ENCODE results near the gene PRDM13. TPM values are rescaled to one million over a fixed set of nuclear protein-coding genes. Genes with fewer than 3 reads are reported as not detected.

PRDM13 gene
- total RNA-seq, 4 donors from 2014 or later = not detected

- intact Hi-C loops (cut with DNase I) = no loop called here
- WGBS, 2 donors = 0 to 1% methylated on average over 52 to 60 of the region's 64 CpGs
- Histone ChIP-seq H3K4me1 (peaks cover 9 to 14% of the 10 kb centered on the region in 2 donors), H3K36me3 (no peaks in the 10 kb centered on the region), H3K9me3 (no peaks in the 10 kb centered on the region), H3K4me3 (replicated peaks in 1 of 3) (peak within 1 kb of the TSS; percentile 73 to 92 (median 90)), H3K27me3 (no peaks in the 10 kb centered on the region), H3K27ac (peak within 1 kb of the TSS; percentile 76 to 86 (median 86))
- DNase-seq = peak; percentile 95 to 96
- TF ChIP-seq CTCF (IDR thresholded peaks at IDR 0.05) (no peak), POLR2A (IDR thresholded peaks at IDR 0.05) (peak in 1 of 2 donors; percentile 80)
These were observed 38.3 kb upstream of the PRDM13 start, which contains the start of gene CCNC for GRCh38 chr6:99568103-99568933. TSS of gene CCNC (minus strand) at chr6:99568660. CDS start at chr6:99568527, 133 bp downstream.

DNA sequence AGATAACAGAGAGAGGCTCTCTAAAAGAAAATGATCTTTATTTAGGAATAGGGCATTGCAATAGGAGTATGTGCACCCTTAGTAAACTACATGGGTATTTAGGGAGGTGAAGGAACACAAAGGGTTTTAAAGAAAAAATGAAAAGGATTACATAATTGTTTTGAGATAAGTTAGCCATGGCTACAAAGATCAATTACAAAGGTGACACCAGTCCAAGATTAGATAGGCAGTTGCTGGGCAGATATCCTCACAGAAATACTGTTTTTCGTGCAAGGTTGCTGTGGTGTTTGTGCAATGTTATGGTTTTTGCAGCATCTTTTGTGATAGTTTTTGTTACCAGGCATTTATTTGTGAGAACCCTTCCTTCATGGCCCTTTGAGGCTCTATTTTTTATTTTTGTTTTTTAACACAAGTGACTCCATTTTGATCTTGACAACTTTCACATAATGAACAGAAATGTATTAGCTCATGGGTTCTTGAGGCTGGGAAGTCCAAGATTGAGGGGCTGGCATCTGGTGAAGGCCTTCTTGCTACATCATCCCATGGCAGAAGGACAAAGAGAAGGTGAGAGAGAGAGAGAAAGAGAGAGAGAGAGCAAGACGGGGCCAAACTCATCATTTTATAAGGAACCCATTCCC lies 32.5 kb upstream of the PRDM13 start:
- intact Hi-C loops (cut with DNase I) = no loop called here
- no peaks in the 10 kb centered on the region for H3K9me3 ChIP-seq
- H3K27ac ChIP-seq = no peak overlapping the region
- no peaks in the 10 kb centered on the region for H3K4me1 ChIP-seq
- DNase-seq = no peak
- no peaks in the 10 kb centered on the region for H3K36me3 ChIP-seq
- whole genome bisulfite sequencing, 2 donors = 93 to 95% methylated on average over 2 of the region's 2 CpGs
- no peak overlapping the region for H3K4me3 ChIP-seq (replicated peaks in 1 of 3)
- H3K27me3 ChIP-seq = no peaks in the 10 kb centered on the region
- no peak for TF ChIP-seq CTCF (IDR thresholded peaks at IDR 0.05)

GRCh38 chr6:99575544-99576227 lies 30.9 kb upstream of the PRDM13 start:
- intact Hi-C loops (cut with DNase I) = no loop called here
- WGBS, 2 donors = 85 to 86% methylated on average over 1 to 2 of the region's 2 CpGs
- Histone ChIP-seq H3K27ac (no peak overlapping the region), H3K36me3 (no peaks in the 10 kb centered on the region), H3K4me1 (no peaks in the 10 kb centered on the region), H3K9me3 (no peaks in the 10 kb centered on the region), H3K4me3 (replicated peaks in 1 of 3) (no peak overlapping the region), H3K27me3 (no peaks in the 10 kb centered on the region)
- DNase-seq = no peak
- TF ChIP-seq CTCF (IDR thresholded peaks at IDR 0.05) = no peak
- no peak for TF ChIP-seq POLR2A (IDR thresholded peaks at IDR 0.05)

GRCh38 chr6:99579781-99580180 lies 26.9 kb upstream of the PRDM13 start:
- Histone ChIP-seq H3K4me1 (no peaks in the 10 kb centered on the region), H3K4me3 (replicated peaks in 1 of 3) (no peak overlapping the region), H3K27me3 (no peaks in the 10 kb centered on the region), H3K36me3 (no peaks in the 10 kb centered on the region), H3K9me3 (no peaks in the 10 kb centered on the region), H3K27ac (no peak overlapping the region)
- intact Hi-C loops (cut with DNase I) = no loop called here
- TF ChIP-seq CTCF (IDR thresholded peaks at IDR 0.05) = no peak
- no peak for TF ChIP-seq POLR2A (IDR thresholded peaks at IDR 0.05)
- WGBS, 2 donors = 59 to 64% methylated on average over 4 of the region's 4 CpGs
- DNase-seq = no peak

Measured in thyroid gland (tissue), 4 donors.